MM.1S (cell line): ENCODE measurements around the gene TEKT4.
"Not testable (repeated sequence)": the region's sequence is repeated elsewhere in the genome, so short reads cannot be mapped to it uniquely, and the experiment has no call there.

Source experiments
- CTCF ChIP-seq: fragments of 300-600 bp; sonication (generic); IDR thresholded peaks from 2 replicates; pipeline ENCODE4 v1.5.1; 2016; ENCODE audit warnings: antibody characterized with exemption, low read length, mixed read lengths
- EZH2 ChIP-seq: fragments of 300-600 bp; sonication (generic); optimal IDR thresholded peaks from 2 replicates; pipeline ENCODE3; 2017; ENCODE audit warnings: low read depth, mild to moderate bottlenecking, antibody characterized with exemption, low read length, mixed read lengths

GRCh38 chr2:94857367-94858162 lies 13.7 kb upstream of the TEKT4 start:
- TF ChIP-seq EZH2: not testable (repeated sequence)
- peak; percentile 9; the same call in 1 of the 2 replicates for TF ChIP-seq CTCF
